ENCODE measurements around the gene TSPAN6. TPM values are rescaled to one million over a fixed set of nuclear protein-coding genes. Genes with fewer than 3 reads are reported as not detected.

The TSPAN6 gene
- total and polyA plus RNA-seq, 9 of the 15 experiments (the other 6 are each of a cell fraction or from before 2014, with no cell fraction given), result 0.04 to 0.68 (median 0.11) TPM; not detected in 6

- DNase-seq (ENCODE audit: extremely low read depth in 1 of 4, low spot score in 3 of 4) (no peak), FAIRE-seq (no peak), ATAC-seq (no peak)
- H2AFZ ChIP-seq (ENCODE audit: low read depth, low read length), result no peak overlapping the region
- no peaks in the 10 kb centered on the region for H3K4me1 ChIP-seq (replicated peaks in 1 of 2; ENCODE audit: control insufficient read depth in 2 of 2, insufficient read depth in 2 of 2, low read length in 2 of 2)
- no TSS peak for BruUV-seq (replicated peaks)
- H3K4me2 ChIP-seq (ENCODE audit: insufficient read depth, low read length), result no peak overlapping the region
- intact Hi-C loops (cut with micrococcal nuclease) (no loop called here), in situ Hi-C loops (cut with MboI) (no loop called here)
- no peaks in the 10 kb centered on the region for H3K9me3 ChIP-seq (replicated peaks; ENCODE audit: control insufficient read depth, insufficient read depth, low read depth, low read length)
- no peak overlapping the region for H3K9ac ChIP-seq (ENCODE audit: insufficient read depth in 1 of 2, low read depth in 2 of 2, low read length in 2 of 2)
- no peak for TF ChIP-seq CBFB (CRISPR knock-in tag; IDR thresholded peaks at IDR 0.05)
- 0 out of 2 replicates have a peak, but pooled peaks have one; percentile 44 for TF ChIP-seq MAFK (IDR thresholded peaks at IDR 0.05; ENCODE audit: low read length)
- no peak for TF ChIP-seq MXD1 (CRISPR knock-in tag; IDR thresholded peaks at IDR 0.05; ENCODE audit: borderline replicate concordance, poor library complexity, severe bottlenecking)
- peak; percentile 46; the same call in 1 of the 2 replicates for TF ChIP-seq MAFF (IDR thresholded peaks at IDR 0.05; ENCODE audit: low read length)
- TF ChIP-seq TAF1 (IDR thresholded peaks at IDR 0.05; ENCODE audit: control insufficient read depth, extremely low read depth, insufficient read depth, low read length, severe bottlenecking), result no peak
- TF ChIP-seq TEAD1 (CRISPR knock-in tag; IDR thresholded peaks at IDR 0.05), result no peak
- no peak for TF ChIP-seq SMAD1 (IDR thresholded peaks at IDR 0.05; ENCODE audit: low read depth, low read length, partially characterized antibody)
- no peak for TF ChIP-seq GMEB1 (CRISPR knock-in tag; IDR thresholded peaks at IDR 0.05)
- TF ChIP-seq NR2C2 (CRISPR knock-in tag; IDR thresholded peaks at IDR 0.05), result no peak
- no peak for TF ChIP-seq NR2C2 (tag; IDR thresholded peaks at IDR 0.05)
- no peak for TF ChIP-seq XRCC4 (IDR thresholded peaks at IDR 0.05; ENCODE audit: extremely low read depth, insufficient read depth, insufficient read length)
- TF ChIP-seq ETS2 (tag; IDR thresholded peaks at IDR 0.05; ENCODE audit: borderline replicate concordance, poor library complexity, severe bottlenecking), result no peak
- no peak for TF ChIP-seq ZNF146 (CRISPR knock-in tag; IDR thresholded peaks at IDR 0.05; ENCODE audit: unreplicated experiment)
- TF ChIP-seq RBBP5 (IDR thresholded peaks at IDR 0.05; ENCODE audit: borderline replicate concordance, insufficient read depth, low read length, poor library complexity, severe bottlenecking), result no peak
- peak; percentile 51 for TF ChIP-seq ZNF316 (IDR thresholded peaks at IDR 0.05)
- peak; percentile 32; the same call in 1 of the 2 replicates for TF ChIP-seq C11orf30 (IDR thresholded peaks at IDR 0.05; ENCODE audit: low read depth)
- no peak for TF ChIP-seq MTA2 (IDR thresholded peaks at IDR 0.05; ENCODE audit: low read depth)
- peak; percentile 61 for TF ChIP-seq MAFG (tag; conservative IDR thresholded peaks at IDR 0.05)
- no peak for TF ChIP-seq ZBTB17 (CRISPR knock-in tag; IDR thresholded peaks at IDR 0.05)
- no peak for TF ChIP-seq MBD1 (CRISPR knock-in tag; IDR thresholded peaks at IDR 0.05)
- no peak for TF ChIP-seq THAP7 (CRISPR knock-in tag; IDR thresholded peaks at IDR 0.05)
- no peaks in the 10 kb centered on the region for H3K79me2 ChIP-seq (ENCODE audit: control insufficient read depth, insufficient read depth, low read length)
- no peak overlapping the region for H3K4me3 ChIP-seq
- H3K9me1 ChIP-seq (ENCODE audit: control insufficient read depth, insufficient read depth, low read length), result no peaks in the 10 kb centered on the region
- no peaks in the 10 kb centered on the region for H4K20me1 ChIP-seq (replicated peaks; ENCODE audit: control insufficient read depth, insufficient read depth, low read length)
- ChIA-PET POLR2A (no interaction called here), CTCF (ENCODE audit: low intra/inter-chr PET ratio) (no interaction called here)
- no peaks in the 10 kb centered on the region for H3K36me3 ChIP-seq (ENCODE audit: control insufficient read depth, insufficient read depth, low read length)
- H3K27me3 ChIP-seq (ENCODE audit: control insufficient read depth in 2 of 2, insufficient read depth in 2 of 2, low read length in 2 of 2), result no peaks in the 10 kb centered on the region
- no peak overlapping the region for H3K27ac ChIP-seq (ENCODE audit: extremely low read depth, low read depth, low read length)
Measured at GRCh38 chrX:100600340-100600739, 36.3 kb downstream of the TSPAN6 start.
